HG03521 (cell line): ENCODE measurements around the gene CCDC102B.
"Not testable (repeated sequence)": the region's sequence is repeated elsewhere in the genome, so short reads cannot be mapped to it uniquely, and the experiment has no call there.

ENCODE experiments used
- ATAC-seq: cut with Tn5 transposase; IDR thresholded peaks from one replicate; pipeline ENCODE4 v1.9.1; 2021; ENCODE audit warnings: mild to moderate bottlenecking, moderate library complexity; ENCODE audit not compliant: unreplicated experiment

Gene CCDC102B

DNA sequence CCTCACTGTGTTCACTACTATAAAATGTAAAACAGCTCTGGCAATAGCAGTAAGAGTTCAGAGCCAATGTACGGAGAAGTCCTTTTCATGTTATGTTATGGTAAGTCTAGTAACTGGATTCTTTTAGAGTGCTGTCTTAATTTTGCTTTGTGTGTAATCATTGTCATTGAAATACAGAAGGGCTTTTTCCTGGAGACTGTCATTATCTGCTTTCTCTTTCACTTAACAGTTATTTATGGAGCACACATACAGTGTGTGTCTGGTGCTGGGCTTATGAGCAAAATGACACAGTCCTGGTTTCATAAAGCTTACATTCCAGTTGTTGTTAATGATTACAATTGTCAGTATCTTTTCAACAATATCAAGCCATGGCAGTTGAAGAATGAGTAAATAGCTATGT, 95.5 kb downstream of the CCDC102B start:
- no peak for ATAC-seq

DNA sequence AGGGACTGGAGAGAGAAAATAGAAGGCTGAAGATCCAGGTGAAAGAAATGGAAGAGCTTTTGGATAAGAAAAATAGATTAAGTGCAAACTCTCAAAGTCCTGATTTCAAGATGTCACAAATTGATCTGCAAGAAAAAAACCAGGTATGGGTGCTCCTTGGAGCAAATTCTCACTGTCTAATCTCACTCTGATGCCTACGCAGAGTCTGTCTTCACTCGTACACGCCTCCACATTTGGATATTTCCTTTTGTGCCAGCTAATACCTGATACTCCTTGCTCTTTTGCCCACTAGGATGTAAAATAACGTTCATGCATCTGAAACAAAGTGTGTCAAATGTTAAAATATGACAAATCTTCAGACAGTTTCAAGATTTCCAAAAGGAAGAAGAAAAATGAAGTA, 99.4 kb downstream of the CCDC102B start:
- ATAC-seq: no peak

DNA sequence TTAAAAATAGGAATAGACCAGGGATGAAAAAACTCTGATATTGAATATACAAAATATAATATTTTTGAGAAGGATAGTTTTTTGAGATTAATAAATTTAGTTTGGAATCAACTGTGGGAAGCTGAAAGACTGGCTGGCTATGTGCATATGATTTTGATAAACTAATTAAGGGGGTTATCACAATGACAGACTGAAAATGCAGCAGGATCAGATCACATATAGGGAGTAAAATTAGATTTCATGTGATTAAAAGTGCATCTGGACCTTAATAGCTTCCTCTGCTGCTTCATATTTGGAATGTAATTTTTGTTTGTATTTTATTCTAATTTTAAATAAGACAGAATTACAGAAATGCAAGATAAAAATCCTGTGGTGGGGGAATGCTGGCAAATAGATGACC, 111.7 kb downstream of the CCDC102B start:
- ATAC-seq: no peak

DNA sequence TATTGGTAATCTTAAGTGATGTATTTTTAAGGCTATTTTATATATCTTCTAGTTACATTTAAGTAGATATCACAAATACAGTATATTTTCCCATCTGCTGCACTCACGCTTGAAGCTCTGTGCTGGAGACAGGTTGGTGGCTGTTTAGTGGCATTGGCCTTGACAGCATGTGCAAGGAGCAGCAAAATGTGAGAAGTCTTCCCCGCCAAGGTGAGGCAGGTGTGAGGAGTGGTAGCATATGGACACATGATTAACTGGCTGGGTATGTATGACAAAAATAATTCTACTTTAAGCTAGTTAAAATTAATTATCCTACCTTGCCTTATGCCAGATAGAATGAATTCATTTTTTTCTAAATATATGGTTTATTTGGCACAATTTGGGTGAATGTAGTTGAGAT, 117.2 kb downstream of the CCDC102B start:
- no peak for ATAC-seq

DNA sequence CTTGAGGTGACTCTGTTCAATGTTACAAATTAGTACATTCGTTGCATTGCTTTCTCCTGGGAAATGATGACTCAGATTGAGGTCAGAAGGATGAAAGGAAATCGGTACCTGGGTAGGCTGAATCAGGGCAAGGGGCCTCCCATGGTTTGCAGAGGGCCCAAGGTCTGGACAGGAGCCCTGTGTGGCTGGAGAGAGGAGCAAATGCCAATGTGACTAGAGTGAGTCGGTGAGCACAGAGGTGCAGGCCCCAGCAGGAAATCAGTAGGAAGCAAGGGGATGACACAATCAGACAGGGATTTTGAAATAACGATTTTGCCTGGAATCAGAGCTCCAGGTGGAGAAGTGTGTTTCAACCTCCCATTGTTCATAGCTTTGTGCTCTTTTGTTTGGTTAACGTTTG, 118.9 kb downstream of the CCDC102B start:
- ATAC-seq: no peak

DNA sequence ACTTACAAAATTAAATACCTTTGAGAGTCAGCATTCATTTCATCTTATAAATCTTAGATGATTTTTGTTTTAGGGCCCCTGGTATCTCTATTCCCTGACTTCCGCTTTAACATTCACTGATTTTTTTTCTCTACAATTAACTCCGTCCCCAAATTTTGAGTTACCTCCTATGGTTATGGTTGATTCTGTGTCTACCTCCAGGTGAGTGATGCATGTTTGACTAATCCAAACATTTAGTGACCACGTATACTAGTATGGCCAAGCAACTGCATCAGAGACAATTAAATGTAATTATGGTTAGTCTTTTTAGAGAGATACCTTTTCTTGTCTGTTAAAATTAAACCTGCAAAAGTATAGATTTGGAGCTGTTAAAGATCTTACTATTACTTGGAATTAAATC, 120.3 kb downstream of the CCDC102B start:
- ATAC-seq: no peak

DNA sequence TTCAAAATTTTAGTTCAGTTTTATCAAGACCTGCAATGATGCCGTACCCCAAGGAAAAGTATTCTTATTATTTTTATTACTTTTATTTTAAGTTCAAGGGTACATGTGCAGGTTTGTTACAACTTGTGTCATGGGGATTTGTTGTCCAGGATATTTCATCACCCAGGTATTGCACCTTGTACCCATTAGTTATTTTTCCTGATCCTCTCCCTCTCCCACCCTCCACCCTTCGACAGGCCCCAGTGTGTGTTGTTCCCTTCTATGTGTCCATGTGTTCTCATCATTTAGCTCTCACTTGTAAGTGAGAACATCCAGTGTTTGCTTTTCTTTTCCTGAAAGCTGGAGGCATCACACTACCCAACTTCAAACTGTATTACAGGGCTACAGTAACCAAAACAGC, 122.0 kb downstream of the CCDC102B start:
- no peak for ATAC-seq

DNA sequence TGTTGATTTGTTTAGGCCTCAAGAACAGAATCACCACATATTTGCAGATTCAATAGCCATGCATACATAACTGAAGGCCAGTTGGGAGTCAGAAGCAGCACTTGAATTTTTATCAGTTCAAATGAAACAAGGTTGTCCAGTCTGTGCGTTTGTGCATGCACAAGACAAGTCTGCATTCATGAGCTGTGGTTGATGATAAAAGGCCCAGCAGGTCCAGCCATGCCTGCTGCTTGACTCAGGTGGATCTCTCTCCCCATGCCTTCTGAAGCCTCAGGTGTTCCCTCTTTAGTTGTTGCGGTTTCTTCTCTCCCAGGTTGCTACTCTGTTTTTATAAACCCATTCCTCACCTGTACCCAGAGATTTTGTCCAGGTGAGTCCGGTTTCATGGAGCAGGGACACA, 124.5 kb downstream of the CCDC102B start:
- ATAC-seq: no peak

DNA sequence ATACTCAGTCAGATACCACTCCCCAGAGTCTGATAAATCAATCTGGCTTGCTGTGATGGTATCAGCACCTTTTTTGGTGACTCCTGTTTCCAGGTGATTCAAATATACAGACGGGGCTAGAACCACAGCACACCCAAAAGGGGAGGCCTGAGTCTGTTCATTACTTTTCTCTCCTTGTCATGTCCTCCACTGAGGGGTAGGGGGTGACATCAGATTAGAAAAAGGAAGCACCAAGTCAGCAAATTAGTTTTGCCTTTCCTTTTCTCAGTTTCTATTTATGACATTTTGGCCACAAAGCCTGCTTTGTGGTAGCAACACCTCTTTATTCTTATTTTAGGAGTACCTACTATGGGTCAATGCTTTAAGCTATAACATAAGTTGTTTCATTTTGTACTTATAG, 127.4 kb downstream of the CCDC102B start:
- ATAC-seq: peak; percentile 69

DNA sequence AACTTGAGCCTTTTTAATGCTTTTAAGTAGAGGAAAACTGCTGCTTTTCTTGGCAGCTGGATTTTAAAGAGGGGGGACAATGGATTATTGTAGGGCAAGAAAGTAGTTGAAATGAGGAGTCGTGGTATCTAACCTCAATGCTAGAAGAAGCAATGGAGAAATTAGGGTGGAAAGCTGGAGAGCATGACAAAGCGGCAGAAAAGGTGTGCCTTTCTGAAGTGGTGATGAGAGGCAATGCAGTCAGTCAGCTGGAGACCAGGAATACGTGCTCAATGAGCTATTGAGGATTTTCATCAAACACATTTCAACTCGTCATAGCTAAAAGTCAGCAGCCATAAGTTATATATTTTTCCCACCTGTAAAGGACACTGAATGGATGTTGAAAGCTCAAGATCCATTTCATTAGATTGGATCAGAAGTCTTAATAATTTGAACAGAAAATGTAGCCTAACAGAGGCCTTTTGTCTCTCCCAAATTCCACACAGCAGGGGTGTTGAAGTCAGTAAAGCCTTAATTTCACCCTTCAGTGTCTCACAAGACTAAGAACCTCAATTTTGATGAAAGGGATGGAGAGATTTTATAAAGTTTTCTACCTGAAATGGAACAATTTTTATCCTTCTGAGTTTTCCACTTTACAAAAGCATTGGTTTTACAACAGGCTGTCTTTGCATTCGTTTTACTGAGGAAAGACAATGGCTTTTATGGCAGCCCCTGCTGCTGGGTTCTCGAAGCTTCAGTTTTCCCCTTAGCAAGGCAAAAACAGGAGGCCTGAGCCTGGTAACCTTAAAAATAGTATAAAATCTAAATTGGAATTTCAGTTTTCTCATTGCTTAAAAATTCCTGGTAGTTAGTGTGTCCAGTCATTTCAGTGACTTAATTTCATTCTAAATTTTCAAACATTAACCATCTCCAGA, 131.1 kb downstream of the CCDC102B start:
- no peak for ATAC-seq

DNA sequence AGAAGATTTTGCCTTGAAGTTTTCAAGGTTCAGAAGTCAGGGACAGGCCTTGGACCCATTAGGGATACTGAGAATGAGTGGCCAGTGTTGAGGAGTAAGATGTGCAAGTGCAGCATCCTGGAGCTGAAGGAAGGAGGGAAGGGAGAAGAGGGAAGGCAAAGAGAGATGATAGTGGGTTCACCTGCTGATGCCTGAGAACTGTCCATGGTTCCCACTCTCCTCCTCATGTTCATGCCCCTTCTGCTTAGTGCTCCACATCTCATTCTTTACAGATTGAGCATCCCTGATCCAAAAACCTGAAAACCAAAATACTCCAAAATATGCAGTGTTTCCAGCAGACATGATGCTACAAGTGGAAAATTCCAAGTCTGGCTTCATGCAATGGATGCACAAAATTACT, 137.8 kb downstream of the CCDC102B start:
- no peak for ATAC-seq

DNA sequence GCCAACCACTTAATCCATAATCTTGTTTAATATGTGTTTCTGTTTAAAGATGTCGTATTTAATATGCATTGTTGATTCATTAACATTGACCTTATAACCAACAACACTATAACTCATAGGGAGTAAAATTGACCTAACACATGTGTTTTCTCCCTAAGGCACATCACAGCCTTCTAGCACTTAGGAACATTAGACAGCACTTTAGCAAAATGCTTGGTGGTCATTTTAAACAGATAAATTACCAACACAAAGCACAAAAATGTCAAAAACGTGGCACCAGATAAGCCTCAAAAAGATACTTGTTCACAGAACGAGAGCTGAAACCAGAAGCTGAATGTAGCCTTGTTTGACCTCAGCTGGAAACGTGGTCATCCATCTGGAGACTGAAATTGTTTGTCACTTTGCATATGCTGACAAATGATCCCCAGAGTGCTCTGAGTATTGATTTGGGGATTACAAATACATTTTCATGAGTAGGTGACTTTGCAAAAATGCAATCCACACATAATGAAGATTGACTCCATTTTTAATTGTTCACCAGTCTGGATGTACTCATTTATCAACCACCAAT, 139.2 kb downstream of the CCDC102B start:
- no peak for ATAC-seq

DNA sequence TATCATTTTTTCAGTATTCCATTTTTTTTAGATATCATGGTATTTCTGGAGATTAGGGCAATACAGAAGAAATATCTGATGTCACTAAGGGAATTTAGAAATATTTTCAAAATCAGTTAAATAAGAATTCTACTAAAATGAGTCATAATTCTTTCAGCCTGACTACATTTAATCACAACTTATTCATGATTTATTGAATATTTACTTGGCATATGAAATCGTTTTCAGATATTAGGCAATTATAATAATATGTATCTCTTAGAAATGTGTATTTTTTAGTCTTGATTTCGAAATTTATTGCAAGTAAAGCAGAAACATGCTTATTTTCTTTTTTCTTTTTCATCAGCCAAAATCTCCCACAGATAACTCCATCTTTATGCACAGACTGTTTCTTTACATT, 142.2 kb downstream of the CCDC102B start:
- ATAC-seq: no peak

DNA sequence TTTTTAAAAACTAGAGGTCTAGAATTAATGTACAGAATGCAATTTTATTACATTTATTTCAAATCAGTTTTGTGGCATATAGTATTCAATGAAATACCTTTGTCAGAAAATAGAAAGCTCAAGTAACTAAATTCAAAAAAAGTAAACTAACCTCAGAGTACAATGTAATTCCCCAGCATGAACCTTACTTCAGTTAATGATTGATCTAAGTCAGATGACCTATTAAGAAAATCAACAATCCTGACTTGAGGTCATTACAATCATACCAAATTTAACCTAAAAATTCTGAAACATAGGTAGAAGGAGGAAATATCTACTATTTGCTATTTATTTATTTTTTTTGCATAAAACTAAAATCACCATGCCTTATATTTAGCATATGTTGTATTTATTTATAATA, 142.9 kb downstream of the CCDC102B start:
- ATAC-seq: no peak

DNA sequence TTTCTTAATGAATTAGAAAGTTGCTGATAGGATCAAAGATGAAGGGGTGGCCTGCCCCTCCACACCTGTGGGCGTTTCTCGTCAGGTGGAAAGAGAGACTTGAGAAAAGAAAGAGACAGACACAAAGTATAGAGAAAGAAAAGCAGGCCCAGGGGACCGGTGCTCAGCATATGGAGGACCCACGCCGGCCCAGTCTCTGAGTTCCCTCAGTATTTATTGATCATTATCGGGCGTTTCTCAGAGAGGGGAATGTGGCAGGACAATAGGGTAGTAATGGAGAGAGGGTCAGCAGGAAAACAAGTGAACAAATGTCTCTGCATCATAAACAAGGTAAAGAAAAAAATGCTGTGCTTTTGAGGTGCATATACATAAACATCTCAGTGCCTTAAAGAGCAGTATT, 144.3 kb downstream of the CCDC102B start:
- ATAC-seq: no peak

DNA sequence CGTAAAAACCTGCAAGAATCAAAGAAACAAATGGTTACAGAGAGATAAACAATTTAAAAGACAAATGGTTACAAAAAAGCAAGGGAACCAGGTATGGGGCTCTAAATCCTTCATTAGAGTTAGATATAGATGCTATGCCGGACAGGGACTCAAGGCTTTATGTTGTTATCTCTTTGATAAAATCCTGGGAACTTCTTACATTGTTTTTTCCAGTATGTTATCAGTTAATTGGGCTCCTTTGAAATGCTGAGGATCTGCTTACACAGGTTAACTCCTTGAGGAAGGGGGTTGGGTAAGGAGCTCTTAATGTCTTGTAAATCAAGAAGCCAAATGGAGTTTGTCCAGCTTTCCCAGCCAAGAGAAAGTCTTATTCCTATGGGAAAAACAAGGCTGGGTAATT, 146.0 kb downstream of the CCDC102B start:
- not testable (repeated sequence) for ATAC-seq

DNA sequence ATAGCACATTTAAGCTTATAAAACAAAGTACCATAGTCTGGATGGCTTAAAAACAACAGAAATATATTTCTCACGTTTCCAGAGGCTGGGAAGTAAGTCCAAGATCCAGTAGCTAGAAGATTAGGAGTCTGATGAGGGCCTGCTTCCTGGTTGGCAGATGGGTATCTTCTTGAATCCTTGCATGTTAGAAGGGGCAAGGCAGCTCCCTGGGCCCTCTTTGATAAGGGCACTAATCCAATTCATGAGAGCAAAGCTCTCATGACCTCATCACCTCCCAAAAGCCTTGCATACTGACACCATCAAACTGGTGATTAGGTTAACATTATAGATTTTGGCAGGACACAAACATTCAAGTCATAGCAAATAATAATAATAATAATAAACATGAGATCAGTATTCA, 146.4 kb downstream of the CCDC102B start:
- no peak for ATAC-seq

DNA sequence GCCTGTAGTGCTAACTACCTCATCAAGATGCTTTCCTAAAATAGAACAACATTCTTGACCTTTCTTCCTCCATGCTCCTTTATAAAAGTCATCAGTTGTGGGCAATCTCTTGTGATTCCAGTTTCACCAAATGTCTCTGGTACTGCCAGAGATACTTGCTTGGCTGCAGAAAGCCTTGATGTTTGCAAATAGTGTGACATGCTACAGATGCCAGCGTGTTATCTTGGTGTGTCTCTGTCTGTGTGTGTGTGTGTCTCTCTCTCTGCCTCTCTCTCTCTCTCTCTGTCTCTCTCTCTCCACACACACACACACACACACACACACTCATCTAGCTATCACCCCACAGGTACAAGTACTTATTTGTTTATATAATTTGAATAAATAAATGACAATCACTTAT, 146.9 kb downstream of the CCDC102B start:
- ATAC-seq: no peak

DNA sequence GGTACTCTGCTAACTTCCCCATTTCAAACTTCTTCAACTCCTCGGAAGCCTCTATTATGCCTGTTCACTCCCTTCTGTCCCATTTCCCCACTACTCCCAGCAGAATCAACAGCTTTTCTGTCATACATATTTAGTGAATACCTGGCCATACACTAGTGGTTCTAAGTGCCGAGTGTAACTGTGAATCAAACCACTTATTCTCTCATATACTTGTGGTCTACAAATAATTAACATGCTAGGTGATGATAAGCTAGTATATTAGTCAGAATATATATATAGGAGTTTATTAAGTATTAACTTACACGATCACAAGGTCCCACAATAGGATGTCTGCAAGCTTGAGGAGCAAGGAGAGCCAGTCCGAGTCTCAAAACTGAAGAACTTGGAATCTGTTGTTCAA, 150.7 kb downstream of the CCDC102B start:
- no peak for ATAC-seq

DNA sequence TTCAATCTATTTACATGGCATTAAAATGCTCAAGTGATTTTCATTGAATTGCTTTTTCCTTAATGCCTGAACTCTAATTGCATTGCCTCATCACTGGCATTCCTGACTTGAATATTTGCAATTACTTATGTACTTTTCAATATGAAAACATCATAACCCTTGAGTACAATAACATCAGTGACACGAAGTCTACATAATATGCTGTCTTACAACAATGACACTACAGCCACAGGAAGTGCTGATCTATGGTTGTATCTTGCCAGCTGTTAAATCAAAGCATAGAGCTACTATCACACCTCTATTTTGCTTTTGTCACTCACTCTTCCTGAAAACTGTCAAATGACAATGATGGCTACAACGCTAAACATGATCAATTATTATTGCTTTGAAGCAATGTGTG, 156.9 kb downstream of the CCDC102B start:
- ATAC-seq: no peak

DNA sequence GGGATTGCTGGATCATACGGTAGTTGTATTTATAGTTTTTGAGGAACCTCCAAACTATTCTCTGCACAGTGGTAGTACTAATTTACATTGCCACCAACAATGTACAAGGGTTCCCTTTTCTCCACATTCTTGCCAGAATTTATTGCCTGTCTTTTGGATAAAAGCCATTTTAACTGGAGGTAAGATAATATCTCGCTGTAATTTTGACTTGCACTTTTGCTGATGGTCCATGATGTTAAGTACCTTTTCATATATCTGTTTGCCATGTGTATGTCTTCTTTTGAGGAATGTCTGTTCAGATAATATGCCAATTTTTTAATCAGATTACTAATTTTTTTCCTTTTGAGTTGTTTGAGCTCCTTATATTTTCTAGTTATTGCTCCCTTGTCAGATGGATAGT, 158.8 kb downstream of the CCDC102B start:
- no peak for ATAC-seq

DNA sequence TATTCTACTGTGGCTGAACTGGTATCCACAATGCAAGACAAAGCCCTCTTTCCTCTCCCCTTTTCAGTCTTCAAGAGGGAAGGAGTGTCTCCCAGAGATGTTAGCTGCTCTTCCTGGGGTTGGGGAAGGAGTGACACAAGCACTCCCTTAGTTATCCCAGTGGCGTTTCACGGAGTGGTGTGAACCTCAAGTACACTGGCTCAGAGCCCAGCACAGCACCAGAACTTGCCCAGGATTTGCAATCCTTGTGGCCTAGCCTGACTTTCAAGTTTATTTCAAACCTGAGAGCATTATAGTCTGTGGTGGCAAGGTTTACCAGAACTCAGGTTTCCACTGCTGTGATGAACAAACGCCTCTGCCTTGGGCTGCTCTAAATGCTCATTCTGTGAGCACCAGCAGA, 162.5 kb downstream of the CCDC102B start:
- ATAC-seq: no peak

DNA sequence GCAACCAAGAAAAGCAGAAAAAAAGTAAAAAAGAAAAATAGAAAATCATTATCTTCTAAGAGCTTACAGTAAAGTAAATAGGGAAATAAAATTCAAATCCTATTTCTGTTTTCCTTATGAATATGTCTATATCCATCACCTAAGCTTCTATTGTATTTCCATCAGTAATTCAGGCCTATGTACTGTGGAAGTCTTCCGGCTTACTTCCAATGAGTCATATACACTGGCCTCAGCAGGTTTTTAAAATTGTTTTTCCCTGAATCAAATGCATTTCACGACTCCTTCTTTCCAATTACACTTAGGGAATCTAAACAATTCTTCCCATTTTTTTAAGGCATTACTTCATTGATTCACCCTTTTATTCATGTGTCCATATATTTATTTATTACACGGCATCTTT, 164.7 kb downstream of the CCDC102B start:
- no peak for ATAC-seq
